Measurements from ENCODE around the gene SH3BP1. TPM values are rescaled to one million over a fixed set of nuclear protein-coding genes. Genes with fewer than 3 reads are reported as not detected.
"Not testable (repeated sequence)": the region's sequence is repeated elsewhere in the genome, so short reads cannot be mapped to it uniquely, and the experiment has no call there.

SH3BP1 gene
- total RNA-seq, 2 donors from 2014 or later = 77.4 to 121 TPM

GRCh38 chr22:37610153-37610475, 29.4 kb upstream of the SH3BP1 start:
- intact Hi-C loops (cut with DNase I, micrococcal nuclease); ATAC-seq; DNase-seq: not testable (repeated sequence)

- peak; percentile 36 for ATAC-seq
- intact Hi-C loops (cut with DNase I, micrococcal nuclease) = no loop called here
Observed at GRCh38 chr22:37610480-37611129, 28.9 kb upstream of the SH3BP1 start.

GRCh38 chr22:37611207-37611606, 28.3 kb upstream of the SH3BP1 start:
- intact Hi-C loops (cut with DNase I, micrococcal nuclease) = no loop called here
- ATAC-seq (no peak), DNase-seq (no peak)

More at GRCh38 chr22:37610480-37611129, 28.9 kb upstream of the SH3BP1 start:
- DNase-seq = peak; percentile 69 to 78

- no peak for ATAC-seq
Observed at GRCh38 chr22:37616201-37617083, 23.0 kb upstream of the SH3BP1 start.

DNA sequence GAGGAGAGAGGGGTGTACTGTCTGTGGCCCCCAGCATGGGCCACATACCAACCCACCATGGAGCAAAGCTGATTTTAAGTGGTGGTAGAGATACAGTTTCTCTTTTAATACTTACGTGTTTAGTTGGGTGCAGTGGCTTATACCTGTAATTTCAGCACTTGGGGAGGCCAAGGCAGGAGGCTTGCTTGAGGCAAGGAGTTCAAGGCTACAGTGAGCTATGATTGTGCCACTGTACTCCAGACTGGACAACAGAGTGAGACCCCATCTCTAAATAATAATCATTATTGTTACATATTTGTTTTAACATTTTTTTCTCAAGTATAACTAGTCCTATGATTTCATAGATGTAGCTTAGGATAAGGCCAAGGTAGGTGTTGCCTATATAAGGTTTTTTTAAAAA, 22.0 kb upstream of the SH3BP1 start:
- no peak for DNase-seq
- ATAC-seq = no peak
- intact Hi-C loops (cut with DNase I, micrococcal nuclease) = no loop called here

More at GRCh38 chr22:37616201-37617083, 23.0 kb upstream of the SH3BP1 start:
- no peak for DNase-seq
- intact Hi-C loops (cut with DNase I, micrococcal nuclease) = no loop called here

DNA sequence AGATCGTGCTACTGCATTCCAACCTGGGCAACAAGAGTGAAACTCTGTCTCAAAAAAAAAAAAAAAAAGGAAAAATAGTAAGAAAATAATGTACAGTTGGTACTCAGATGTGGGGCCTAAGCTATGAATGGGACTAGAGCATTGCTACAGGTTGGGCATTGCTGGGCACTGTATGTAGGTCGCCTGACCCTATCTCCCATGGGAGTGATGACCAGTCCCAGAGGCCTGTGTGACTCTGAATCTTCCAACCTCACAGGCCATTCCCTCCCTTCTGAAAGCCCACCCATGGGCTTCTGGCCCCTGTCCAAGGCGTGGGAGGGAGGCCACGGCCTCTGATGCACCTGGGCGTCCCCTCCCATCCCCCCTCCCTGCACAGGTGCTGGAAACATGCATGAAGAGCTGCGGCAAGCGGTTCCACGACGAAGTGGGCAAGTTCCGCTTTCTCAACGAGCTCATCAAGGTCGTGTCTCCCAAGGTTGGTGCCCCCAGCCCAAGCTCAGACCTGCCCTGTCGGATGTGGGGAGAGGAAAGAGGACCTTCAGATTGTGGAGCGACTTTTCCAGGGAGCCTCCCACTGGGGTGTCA, 21.3 kb upstream of the SH3BP1 start:
- DNase-seq = no peak
- intact Hi-C loops (cut with DNase I, micrococcal nuclease) = no loop called here
- ATAC-seq = no peak

- ATAC-seq (no peak), DNase-seq (no peak)
- intact Hi-C loops (cut with DNase I, micrococcal nuclease) = no loop called here
Observed at GRCh38 chr22:37618674-37619073, 20.8 kb upstream of the SH3BP1 start.

DNA sequence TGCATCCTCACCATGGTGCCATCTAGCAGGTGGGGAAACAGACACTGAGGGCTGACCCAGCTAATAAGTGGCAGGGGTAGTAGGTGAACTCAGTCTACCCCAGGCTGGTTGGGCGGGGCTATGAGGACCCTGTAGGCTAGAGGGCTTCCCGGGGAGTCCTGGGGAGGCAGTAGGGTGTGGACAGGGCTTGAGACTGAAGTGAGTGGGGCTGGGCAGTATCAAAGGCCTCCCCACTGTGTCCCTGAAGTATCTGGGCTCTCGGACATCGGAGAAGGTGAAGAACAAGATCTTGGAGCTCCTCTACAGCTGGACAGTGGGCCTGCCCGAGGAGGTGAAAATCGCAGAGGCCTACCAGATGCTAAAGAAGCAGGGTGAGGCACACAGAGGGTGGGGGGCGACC, 19.5 kb upstream of the SH3BP1 start:
- DNase-seq (no peak), ATAC-seq (no peak)
- intact Hi-C loops (cut with DNase I, micrococcal nuclease) = loop anchor here in 1 of 2 donors (5.0 kb wide), 1 partner anchor 62 kb away; no protein-coding TSS in a partner anchor

GRCh38 chr22:37621352-37621860, 18.1 kb upstream of the SH3BP1 start:
- DNase-seq (no peak), ATAC-seq (no peak)
- intact Hi-C loops (cut with DNase I, micrococcal nuclease) = loop anchor here in 1 of 2 donors (5.0 kb wide), 1 partner anchor 61 kb away; no protein-coding TSS in a partner anchor

DNA sequence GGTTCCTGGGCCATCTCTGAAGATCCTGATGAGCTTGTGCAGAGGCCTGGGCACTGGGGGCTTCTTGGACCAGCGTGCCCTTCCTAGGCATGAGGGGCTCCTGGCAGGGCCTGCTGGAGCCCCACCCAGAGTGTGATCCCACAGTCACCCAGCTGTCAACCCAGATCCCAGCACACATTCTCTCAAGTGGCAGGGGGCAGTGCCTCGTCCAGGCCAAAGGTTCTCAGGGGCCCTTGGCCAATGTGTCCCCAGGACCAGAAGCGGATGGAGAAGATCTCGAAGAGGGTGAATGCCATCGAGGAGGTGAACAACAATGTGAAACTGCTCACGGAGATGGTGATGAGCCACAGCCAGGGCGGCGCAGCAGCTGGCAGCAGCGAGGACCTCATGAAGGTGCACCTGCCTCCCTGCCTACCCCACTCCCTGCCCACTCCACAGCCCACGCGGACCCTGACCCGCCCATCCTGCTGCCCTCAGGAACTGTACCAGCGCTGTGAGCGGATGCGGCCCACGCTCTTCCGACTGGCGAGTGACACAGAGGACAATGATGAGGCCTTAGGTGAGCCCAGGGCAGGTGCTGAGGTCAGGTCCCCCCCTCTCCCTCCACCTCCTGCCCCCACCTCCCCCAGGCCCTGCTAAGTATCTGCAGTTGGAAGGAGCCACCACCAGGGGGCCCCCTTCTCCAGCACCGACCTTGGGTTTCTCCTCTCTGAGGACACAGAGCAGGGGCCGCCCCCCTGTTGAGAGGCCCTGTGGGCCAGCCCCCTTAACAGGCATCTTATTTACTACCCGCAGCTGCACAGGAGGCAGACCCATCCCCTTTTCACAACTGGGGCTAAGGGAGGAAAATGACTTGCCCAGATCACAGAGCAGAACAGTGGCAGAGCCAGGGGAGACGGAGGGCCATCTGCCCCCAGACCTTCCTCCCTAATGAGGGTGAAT, 16.1 kb upstream of the SH3BP1 start:
- ATAC-seq = peak; percentile 59
- intact Hi-C loops (cut with DNase I, micrococcal nuclease) = loop anchor here in 1 of 2 donors (5.0 kb wide), 1 partner anchor 59 kb away; no protein-coding TSS in a partner anchor
- DNase-seq = peak; percentile 65 to 72

- intact Hi-C loops (cut with DNase I, micrococcal nuclease) = loop anchor here in 1 of 2 donors (5.0 kb wide), 1 partner anchor 58 kb away; no protein-coding TSS in a partner anchor
- peak; percentile 82 for ATAC-seq
- peak; percentile 77 to 88 for DNase-seq
Observed at GRCh38 chr22:37624017-37624365, 15.5 kb upstream of the SH3BP1 start.

- intact Hi-C loops (cut with DNase I, micrococcal nuclease) = loop anchor here in 1 of 2 donors (5.0 kb wide), 1 partner anchor 57 kb away; no protein-coding TSS in a partner anchor
- DNase-seq (no peak), ATAC-seq (no peak)
Observed at GRCh38 chr22:37624876-37625275, 14.6 kb upstream of the SH3BP1 start.

GRCh38 chr22:37625737-37626136, 13.7 kb upstream of the SH3BP1 start:
- intact Hi-C loops (cut with DNase I, micrococcal nuclease) = no loop called here

GRCh38 chr22:37626144-37626543, 13.3 kb upstream of the SH3BP1 start:
- DNase-seq = peak; percentile 53 to 79
- intact Hi-C loops (cut with DNase I, micrococcal nuclease) = no loop called here
- no peak for ATAC-seq

More at GRCh38 chr22:37625737-37626136, 13.7 kb upstream of the SH3BP1 start:
- DNase-seq (no peak), ATAC-seq (no peak)

GRCh38 chr22:37626556-37627075, 12.9 kb upstream of the SH3BP1 start:
- intact Hi-C loops (cut with DNase I, micrococcal nuclease) = no loop called here
- ATAC-seq = peak; percentile 30

DNA sequence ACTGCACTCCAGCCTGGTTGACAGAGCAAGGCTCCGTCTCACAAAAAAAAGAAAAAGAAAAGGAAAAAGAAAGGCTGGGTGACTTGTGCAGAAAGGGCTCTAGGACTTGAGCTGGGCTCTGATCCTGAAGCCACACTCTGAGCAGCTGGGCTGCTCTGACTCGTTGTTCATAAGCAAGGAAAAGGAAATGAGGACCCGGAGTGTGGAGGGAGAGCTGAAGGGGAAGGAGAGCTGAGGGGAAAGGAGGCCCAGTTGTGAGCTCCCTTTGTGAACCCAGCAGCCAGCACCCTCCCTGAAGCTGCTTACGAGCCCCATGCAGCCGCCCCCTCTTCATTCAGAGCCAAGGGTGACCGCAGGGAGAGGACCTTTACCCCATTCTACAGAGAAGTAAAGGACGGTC, 12.3 kb upstream of the SH3BP1 start:
- ATAC-seq (no peak), DNase-seq (no peak)
- intact Hi-C loops (cut with DNase I, micrococcal nuclease) = no loop called here

More at GRCh38 chr22:37626556-37627075, 12.9 kb upstream of the SH3BP1 start:
- DNase-seq = no peak

- DNase-seq = peak in 1 of 2 donors; percentile 59
- intact Hi-C loops (cut with DNase I, micrococcal nuclease) = no loop called here
- ATAC-seq = peak; percentile 27
Observed at GRCh38 chr22:37627545-37627944, 11.9 kb upstream of the SH3BP1 start.

DNA sequence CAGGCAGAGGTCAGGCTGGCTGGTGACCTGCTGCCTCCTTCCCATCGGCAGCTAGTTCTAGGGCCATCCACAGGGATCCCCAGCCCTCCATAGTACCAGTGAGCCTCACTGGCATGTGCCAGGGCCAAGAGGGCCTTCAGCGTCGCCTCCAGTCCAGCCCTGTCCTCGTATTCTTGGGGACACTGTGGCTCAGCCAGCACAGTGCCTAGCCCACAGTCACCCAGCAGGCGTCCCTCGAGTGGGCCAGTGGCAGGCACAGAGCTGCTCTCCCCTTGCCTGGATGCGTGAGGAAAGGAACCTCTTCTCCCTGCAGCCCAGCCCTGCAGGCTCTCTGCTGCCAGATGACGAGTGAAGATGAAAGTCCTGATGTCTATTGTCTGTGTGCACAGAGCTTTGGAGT, 10.6 kb upstream of the SH3BP1 start:
- intact Hi-C loops (cut with DNase I, micrococcal nuclease) = no loop called here
- DNase-seq (no peak), ATAC-seq (no peak)
